ENCODE results near the gene CHRNB4. TPM values are rescaled to one million over a fixed set of nuclear protein-coding genes. Genes with fewer than 3 reads are reported as not detected.

Gene CHRNB4
- total RNA-seq, 1 experiment from 2014 or later: not detected

DNA sequence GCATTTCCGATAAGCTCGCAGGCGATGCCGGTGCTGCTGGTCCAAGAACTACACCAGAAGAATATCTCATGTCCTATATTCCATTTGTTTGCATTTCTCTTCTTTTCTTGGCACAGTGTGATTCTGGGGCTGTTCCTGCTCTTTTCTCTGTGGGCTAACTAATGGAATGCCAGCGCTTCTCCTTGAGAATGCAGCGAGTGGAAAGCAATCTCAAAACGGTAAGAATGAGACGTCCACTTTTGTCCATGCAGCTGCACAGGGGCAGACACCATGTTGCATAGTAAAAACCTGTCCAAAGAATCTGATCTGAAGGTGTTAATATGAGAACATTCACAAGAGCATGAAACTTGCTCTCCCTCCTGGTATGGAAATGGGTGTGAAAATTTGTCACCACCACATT lies 13.7 kb downstream of the CHRNB4 start:
- no peak for DNase-seq
- peaks cover 84% of the 10 kb centered on the region for H3K27me3 Mint-ChIP-seq (ENCODE audit: unreplicated experiment)
- H3K4me1 Mint-ChIP-seq (ENCODE audit: low read depth, unreplicated experiment): no peaks in the 10 kb centered on the region
- no peaks in the 10 kb centered on the region for H3K36me3 Mint-ChIP-seq (ENCODE audit: insufficient read depth, unreplicated experiment)
- H3K9me3 Mint-ChIP-seq (ENCODE audit: low read depth, unreplicated experiment): no peaks in the 10 kb centered on the region
- H3K4me3 Mint-ChIP-seq (ENCODE audit: low read depth, unreplicated experiment): no peak overlapping the region
- BruUV-seq (replicated peaks): no TSS peak
- TF ChIP-seq, protein P1, sequence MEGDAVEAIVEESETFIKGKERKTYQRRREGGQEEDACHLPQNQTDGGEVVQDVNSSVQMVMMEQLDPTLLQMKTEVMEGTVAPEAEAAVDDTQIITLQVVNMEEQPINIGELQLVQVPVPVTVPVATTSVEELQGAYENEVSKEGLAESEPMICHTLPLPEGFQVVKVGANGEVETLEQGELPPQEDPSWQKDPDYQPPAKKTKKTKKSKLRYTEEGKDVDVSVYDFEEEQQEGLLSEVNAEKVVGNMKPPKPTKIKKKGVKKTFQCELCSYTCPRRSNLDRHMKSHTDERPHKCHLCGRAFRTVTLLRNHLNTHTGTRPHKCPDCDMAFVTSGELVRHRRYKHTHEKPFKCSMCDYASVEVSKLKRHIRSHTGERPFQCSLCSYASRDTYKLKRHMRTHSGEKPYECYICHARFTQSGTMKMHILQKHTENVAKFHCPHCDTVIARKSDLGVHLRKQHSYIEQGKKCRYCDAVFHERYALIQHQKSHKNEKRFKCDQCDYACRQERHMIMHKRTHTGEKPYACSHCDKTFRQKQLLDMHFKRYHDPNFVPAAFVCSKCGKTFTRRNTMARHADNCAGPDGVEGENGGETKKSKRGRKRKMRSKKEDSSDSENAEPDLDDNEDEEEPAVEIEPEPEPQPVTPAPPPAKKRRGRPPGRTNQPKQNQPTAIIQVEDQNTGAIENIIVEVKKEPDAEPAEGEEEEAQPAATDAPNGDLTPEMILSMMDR (IDR thresholded peaks at IDR 0.05; ENCODE audit: unreplicated experiment): no peak
- CTCF ChIA-PET: no interaction called here
- intact Hi-C loops (cut with micrococcal nuclease; ENCODE audit: unreplicated experiment): no loop called here
- H3K27ac Mint-ChIP-seq (ENCODE audit: unreplicated experiment): no peak overlapping the region

DNA sequence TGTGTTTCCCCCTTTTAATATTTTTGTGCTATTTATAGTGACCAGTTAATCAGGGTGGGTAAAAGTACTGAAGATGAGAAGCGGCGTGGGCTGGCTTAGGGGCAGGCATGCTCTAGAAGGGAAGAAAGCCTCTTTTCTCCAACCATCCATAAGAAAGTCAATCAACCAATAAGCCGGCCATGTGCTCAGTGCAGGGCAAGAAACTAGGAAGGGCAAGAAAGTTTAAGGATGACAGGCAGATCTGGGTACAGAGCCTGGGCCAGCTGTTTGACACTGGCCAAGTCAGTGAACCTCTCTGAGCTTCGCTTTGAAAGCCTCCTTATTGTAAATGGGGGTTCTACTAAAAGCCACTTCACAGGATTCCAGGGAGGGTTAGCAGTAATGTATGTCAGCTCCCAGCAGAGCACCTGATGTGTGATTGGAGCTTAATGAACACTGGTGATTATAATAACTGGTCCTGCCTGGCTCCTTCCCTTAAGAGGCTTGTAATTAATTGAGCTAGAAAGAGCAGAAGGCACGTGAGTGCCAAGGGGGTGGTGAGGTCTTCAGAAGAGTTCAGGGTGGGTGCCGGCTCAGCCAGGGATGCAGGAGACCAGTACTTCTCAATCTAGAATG lies 14.5 kb downstream of the CHRNB4 start:
- Mint-ChIP-seq H3K27me3 (ENCODE audit: unreplicated experiment) (peaks cover 84% of the 10 kb centered on the region), H3K36me3 (ENCODE audit: insufficient read depth, unreplicated experiment) (no peaks in the 10 kb centered on the region), H3K27ac (ENCODE audit: unreplicated experiment) (no peak overlapping the region), H3K4me3 (ENCODE audit: low read depth, unreplicated experiment) (no peak overlapping the region), H3K9me3 (ENCODE audit: low read depth, unreplicated experiment) (no peaks in the 10 kb centered on the region), H3K4me1 (ENCODE audit: low read depth, unreplicated experiment) (no peaks in the 10 kb centered on the region)
- TF ChIP-seq, protein P1 (IDR thresholded peaks at IDR 0.05; ENCODE audit: unreplicated experiment): no peak
- CTCF ChIA-PET: interaction anchor here (0.7 to 1.0 kb wide), 2 partner anchors 53 to 83 kb away, joined by 3 to 4 read pairs; no protein-coding TSS in a partner anchor
- no peak for DNase-seq
- intact Hi-C loops (cut with micrococcal nuclease; ENCODE audit: unreplicated experiment): no loop called here
- no TSS peak for BruUV-seq (replicated peaks)

DNA sequence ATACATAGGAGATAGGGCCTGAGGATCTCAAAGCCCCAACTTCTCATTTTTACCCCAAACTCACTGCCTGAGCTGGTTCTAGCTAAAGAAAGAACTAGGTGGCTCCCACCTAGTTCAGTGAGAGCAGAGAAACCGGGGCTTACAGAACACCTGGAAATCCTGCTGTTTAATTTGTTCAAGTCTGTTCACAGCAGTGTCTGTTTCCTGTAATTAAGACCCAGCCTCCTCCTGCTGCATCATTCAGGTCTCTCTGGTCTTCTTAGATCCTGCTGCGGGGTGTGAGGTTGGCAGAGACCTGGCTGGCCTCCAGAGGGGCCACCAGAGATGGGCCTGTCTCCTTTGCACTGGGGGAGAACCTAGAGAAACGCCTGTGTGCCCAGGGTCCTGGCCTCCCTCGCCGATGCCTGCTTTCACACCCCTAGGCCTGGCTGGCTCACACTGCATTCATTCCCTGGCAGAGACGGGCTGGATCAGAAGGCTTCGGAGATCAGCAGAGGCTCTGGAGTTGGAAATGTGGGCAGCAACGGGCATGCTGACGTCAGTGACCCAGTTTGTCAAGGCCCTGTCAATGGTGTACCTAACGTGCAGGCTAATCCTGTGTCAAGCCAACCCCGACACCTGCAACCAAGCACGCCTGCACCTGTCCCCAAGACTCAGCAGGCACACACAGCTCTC lies 15.3 kb downstream of the CHRNB4 start:
- CTCF ChIA-PET: interaction anchor here (1.0 kb wide), 1 partner anchor 84 kb away, joined by 3 read pairs; no protein-coding TSS in a partner anchor
- Mint-ChIP-seq H3K4me3 (ENCODE audit: low read depth, unreplicated experiment) (no peak overlapping the region), H3K4me1 (ENCODE audit: low read depth, unreplicated experiment) (no peaks in the 10 kb centered on the region), H3K27ac (ENCODE audit: unreplicated experiment) (no peak overlapping the region), H3K9me3 (ENCODE audit: low read depth, unreplicated experiment) (no peaks in the 10 kb centered on the region), H3K27me3 (ENCODE audit: unreplicated experiment) (peaks cover 85% of the 10 kb centered on the region), H3K36me3 (ENCODE audit: insufficient read depth, unreplicated experiment) (no peaks in the 10 kb centered on the region)
- TF ChIP-seq, protein P1 (IDR thresholded peaks at IDR 0.05; ENCODE audit: unreplicated experiment): no peak
- intact Hi-C loops (cut with micrococcal nuclease; ENCODE audit: unreplicated experiment): no loop called here
- DNase-seq: no peak
- BruUV-seq (replicated peaks): no TSS peak

DNA sequence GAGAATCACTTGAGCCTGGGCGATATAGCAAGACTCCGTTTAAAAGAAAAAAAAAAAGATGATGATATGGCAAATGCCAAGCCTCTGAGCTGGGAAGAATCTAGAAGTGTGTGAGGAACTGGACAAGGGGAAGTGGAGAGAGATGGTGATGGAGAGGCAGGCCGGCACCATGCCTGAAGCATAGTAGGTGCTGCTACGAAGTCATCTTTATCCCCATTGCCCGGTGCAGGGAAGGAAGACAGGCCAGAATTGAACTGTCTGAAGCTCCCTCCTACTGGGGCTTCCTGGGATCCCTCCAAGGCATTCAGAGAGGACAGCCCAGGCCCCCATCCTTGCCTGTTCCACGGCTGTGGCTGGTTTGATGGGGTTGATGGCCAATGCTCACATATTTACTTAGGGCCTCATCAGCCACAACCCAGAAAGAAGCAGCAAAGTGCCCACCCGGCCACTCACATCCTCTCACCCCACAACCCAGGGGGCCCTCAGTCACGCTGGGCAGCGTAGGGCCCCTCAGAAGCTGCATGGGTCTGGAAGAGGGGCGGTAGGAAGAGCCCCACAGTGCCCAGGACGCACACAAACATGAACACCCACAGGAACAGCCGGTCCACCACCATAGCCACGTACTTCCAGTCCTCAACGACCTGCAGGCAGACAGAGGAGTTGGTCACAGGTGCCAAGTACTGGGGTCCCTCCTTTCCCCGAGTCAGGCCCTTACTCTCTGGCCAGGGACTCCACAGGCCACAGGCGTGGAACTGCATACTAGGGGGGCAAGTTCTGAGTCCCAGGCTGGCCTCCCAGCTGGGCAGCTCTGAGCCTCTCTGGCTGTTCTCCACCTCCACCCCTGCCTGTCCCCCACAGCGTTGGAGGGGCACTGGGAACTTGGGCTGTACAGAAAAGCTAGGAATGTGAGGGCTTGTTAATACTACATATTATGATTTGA lies 16.1 kb downstream of the CHRNB4 start:
- CTCF ChIA-PET: no interaction called here
- Mint-ChIP-seq H3K27ac (ENCODE audit: unreplicated experiment) (no peak overlapping the region), H3K36me3 (ENCODE audit: insufficient read depth, unreplicated experiment) (no peaks in the 10 kb centered on the region), H3K4me3 (ENCODE audit: low read depth, unreplicated experiment) (no peak overlapping the region), H3K4me1 (ENCODE audit: low read depth, unreplicated experiment) (no peaks in the 10 kb centered on the region), H3K27me3 (ENCODE audit: unreplicated experiment) (peaks cover 87% of the 10 kb centered on the region), H3K9me3 (ENCODE audit: low read depth, unreplicated experiment) (no peaks in the 10 kb centered on the region)
- TF ChIP-seq, protein P1 (IDR thresholded peaks at IDR 0.05; ENCODE audit: unreplicated experiment): no peak
- intact Hi-C loops (cut with micrococcal nuclease; ENCODE audit: unreplicated experiment): no loop called here
- BruUV-seq (replicated peaks): no TSS peak
- no peak for DNase-seq

All from Calu3 (cell line).